ENCODE measurements around the gene GSTM2.
A peak's percentile ranks its signal among the peaks of the same experiment; 100 is the strongest.

Gene GSTM2

GRCh38 chr1:109635862-109636200 lies 32.0 kb upstream of the GSTM2 start:
- DNase-seq (ENCODE audit: low spot score in 2 of 2) (no peak), ATAC-seq (no peak)
- Mint-ChIP-seq H3K4me1 (peaks cover 28% of the 10 kb centered on the region), H3K36me3 (peaks cover 23% of the 10 kb centered on the region), H3K4me3 (no peak overlapping the region), H3K9me3 (no peaks in the 10 kb centered on the region), H3K27ac (peak overlapping the region; percentile 14)

- no peaks in the 10 kb centered on the region for H3K9me3 Mint-ChIP-seq
- ATAC-seq (no peak), DNase-seq (ENCODE audit: low spot score in 2 of 2) (peak in 1 of 2 donors; percentile 43)
- peaks cover 28% of the 10 kb centered on the region for H3K4me1 Mint-ChIP-seq
- peaks cover 18% of the 10 kb centered on the region for H3K36me3 Mint-ChIP-seq
- no peak overlapping the region for H3K27ac Mint-ChIP-seq
- H3K4me3 Mint-ChIP-seq = no peak overlapping the region
Observed at GRCh38 chr1:109636201-109636952, 31.5 kb upstream of the GSTM2 start.

GRCh38 chr1:109637446-109637845 lies 30.4 kb upstream of the GSTM2 start:
- peaks cover 22% of the 10 kb centered on the region for H3K4me1 Mint-ChIP-seq
- H3K36me3 Mint-ChIP-seq = peaks cover 9% of the 10 kb centered on the region
- no peak overlapping the region for H3K4me3 Mint-ChIP-seq
- H3K9me3 Mint-ChIP-seq = no peaks in the 10 kb centered on the region
- DNase-seq (ENCODE audit: low spot score in 2 of 2) (peak in 1 of 2 donors; percentile 8), ATAC-seq (no peak)
- peak overlapping the region; percentile 17 for H3K27ac Mint-ChIP-seq

- DNase-seq (ENCODE audit: low spot score in 2 of 2) (peak in 1 of 2 donors; percentile 40), ATAC-seq (no peak)
- no peaks in the 10 kb centered on the region for H3K9me3 Mint-ChIP-seq
- H3K27ac Mint-ChIP-seq = no peak overlapping the region
- H3K4me3 Mint-ChIP-seq = no peak overlapping the region
- H3K4me1 Mint-ChIP-seq = peaks cover 21% of the 10 kb centered on the region
- H3K36me3 Mint-ChIP-seq = peaks cover 5% of the 10 kb centered on the region
Observed at GRCh38 chr1:109639063-109639840, 28.6 kb upstream of the GSTM2 start.

GRCh38 chr1:109639841-109640184 lies 28.0 kb upstream of the GSTM2 start:
- Mint-ChIP-seq H3K27ac (peak overlapping the region; percentile 64), H3K4me1 (peaks cover 15% of the 10 kb centered on the region), H3K36me3 (peaks cover 5% of the 10 kb centered on the region), H3K9me3 (no peaks in the 10 kb centered on the region), H3K4me3 (no peak overlapping the region)
- DNase-seq (ENCODE audit: low spot score in 2 of 2) (no peak), ATAC-seq (no peak)

GRCh38 chr1:109640285-109640865 lies 27.5 kb upstream of the GSTM2 start:
- H3K4me3 Mint-ChIP-seq = no peak overlapping the region
- peak overlapping the region; percentile 64 for H3K27ac Mint-ChIP-seq
- H3K36me3 Mint-ChIP-seq = peaks cover 5% of the 10 kb centered on the region

GRCh38 chr1:109641078-109641740 lies 26.6 kb upstream of the GSTM2 start:
- H3K36me3 Mint-ChIP-seq = peaks cover 5% of the 10 kb centered on the region
- DNase-seq (ENCODE audit: low spot score in 2 of 2) (peak in 1 of 2 donors; percentile 40), ATAC-seq (no peak)
- H3K27ac Mint-ChIP-seq = no peak overlapping the region
- no peak overlapping the region for H3K4me3 Mint-ChIP-seq
- H3K4me1 Mint-ChIP-seq = peaks cover 7% of the 10 kb centered on the region
- no peaks in the 10 kb centered on the region for H3K9me3 Mint-ChIP-seq

More at GRCh38 chr1:109640285-109640865, 27.5 kb upstream of the GSTM2 start:
- ATAC-seq (peak; percentile 79), DNase-seq (ENCODE audit: low spot score in 2 of 2) (peak; percentile 95 to 98)
- Mint-ChIP-seq H3K4me1 (peaks cover 10% of the 10 kb centered on the region), H3K9me3 (no peaks in the 10 kb centered on the region)

- DNase-seq (ENCODE audit: low spot score in 2 of 2) = no peak
- H3K36me3 Mint-ChIP-seq = peaks cover 5% of the 10 kb centered on the region
- H3K4me1 Mint-ChIP-seq = peaks cover 7% of the 10 kb centered on the region
- ATAC-seq = no peak
- no peak overlapping the region for H3K27ac Mint-ChIP-seq
- H3K4me3 Mint-ChIP-seq = no peak overlapping the region
- no peaks in the 10 kb centered on the region for H3K9me3 Mint-ChIP-seq
Observed at GRCh38 chr1:109641861-109642260, 26.0 kb upstream of the GSTM2 start.

GRCh38 chr1:109642626-109643025 lies 25.2 kb upstream of the GSTM2 start:
- Mint-ChIP-seq H3K9me3 (no peaks in the 10 kb centered on the region), H3K4me3 (no peak overlapping the region), H3K36me3 (peaks cover 5% of the 10 kb centered on the region), H3K27ac (no peak overlapping the region), H3K4me1 (peaks cover 7% of the 10 kb centered on the region)
- ATAC-seq (no peak), DNase-seq (ENCODE audit: low spot score in 2 of 2) (peak in 1 of 2 donors; percentile 12)

- Mint-ChIP-seq H3K4me1 (peaks cover 7% of the 10 kb centered on the region), H3K27ac (peak overlapping the region; percentile 23), H3K36me3 (peaks cover 5% of the 10 kb centered on the region), H3K9me3 (no peaks in the 10 kb centered on the region), H3K4me3 (no peak overlapping the region)
- ATAC-seq (peak; percentile 96), DNase-seq (ENCODE audit: low spot score in 2 of 2) (peak; percentile 91 to 95)
Observed at GRCh38 chr1:109643385-109644230, 24.2 kb upstream of the GSTM2 start.

- no peaks in the 10 kb centered on the region for H3K9me3 Mint-ChIP-seq
- H3K27ac Mint-ChIP-seq = peak overlapping the region; percentile 40
- DNase-seq (ENCODE audit: low spot score in 2 of 2) (no peak), ATAC-seq (no peak)
- H3K4me3 Mint-ChIP-seq = no peak overlapping the region
- H3K36me3 Mint-ChIP-seq = peaks cover 5% of the 10 kb centered on the region
- peaks cover 7% of the 10 kb centered on the region for H3K4me1 Mint-ChIP-seq
Observed at GRCh38 chr1:109644670-109645069, 23.2 kb upstream of the GSTM2 start.

GRCh38 chr1:109649491-109649914 lies 18.4 kb upstream of the GSTM2 start:
- H3K36me3 Mint-ChIP-seq = no peaks in the 10 kb centered on the region
- DNase-seq (ENCODE audit: low spot score in 2 of 2) = peak in 1 of 2 donors; percentile 40
- no peak for ATAC-seq
- no peaks in the 10 kb centered on the region for H3K9me3 Mint-ChIP-seq
- H3K4me1 Mint-ChIP-seq = no peaks in the 10 kb centered on the region
- H3K27ac Mint-ChIP-seq = no peak overlapping the region
- H3K4me3 Mint-ChIP-seq = no peak overlapping the region

- Mint-ChIP-seq H3K9me3 (no peaks in the 10 kb centered on the region), H3K27ac (no peak overlapping the region), H3K4me1 (peaks cover 9% of the 10 kb centered on the region), H3K36me3 (no peaks in the 10 kb centered on the region), H3K4me3 (no peak overlapping the region)
- DNase-seq (ENCODE audit: low spot score in 2 of 2) (peak in 1 of 2 donors; percentile 8), ATAC-seq (no peak)
Observed at GRCh38 chr1:109650609-109651008, 17.2 kb upstream of the GSTM2 start.

GRCh38 chr1:109652402-109652801 lies 15.5 kb upstream of the GSTM2 start:
- Mint-ChIP-seq H3K36me3 (no peaks in the 10 kb centered on the region), H3K4me3 (no peak overlapping the region), H3K4me1 (peaks cover 20% of the 10 kb centered on the region), H3K27ac (no peak overlapping the region), H3K9me3 (no peaks in the 10 kb centered on the region)
- DNase-seq (ENCODE audit: low spot score in 2 of 2) (no peak), ATAC-seq (no peak)

Data from stimulated activated effector memory CD8-positive, alpha-beta T cell treated with anti-CD3 and anti-CD28 coated beads, Interleukin-12 subunit alpha, Interleukin-12 subunit beta, amount 100 ng/mL, for 72 hours (primary cell).